ENCODE measurements around the gene CNFN.

- TF ChIP-seq MAX (IDR thresholded peaks at IDR 0.05) (no peak), CHD2 (IDR thresholded peaks at IDR 0.05; ENCODE audit: low read length, partially characterized antibody) (no peak), CTCF (IDR thresholded peaks at IDR 0.05) (no peak), PBX3 (IDR thresholded peaks at IDR 0.05) (no peak), POLR2A (IDR thresholded peaks at IDR 0.05; ENCODE audit: low read length) (no peak), SMC3 (IDR thresholded peaks at IDR 0.05) (no peak), MAZ (IDR thresholded peaks at IDR 0.05; ENCODE audit: borderline replicate concordance, low read depth, low read length) (no peak), TP53 (CRISPR knock-in tag; IDR thresholded peaks at IDR 0.05) (no peak), NR3C1 (IDR thresholded peaks at IDR 0.05) (no peak), HMGXB4 (CRISPR knock-in tag; IDR thresholded peaks at IDR 0.05; ENCODE audit: borderline replicate concordance) (no peak), EHF (CRISPR knock-in tag; IDR thresholded peaks at IDR 0.05) (no peak), RAD21 (conservative IDR thresholded peaks at IDR 0.05 in 1 of 2, IDR thresholded peaks at IDR 0.05 in 1 of 2) (no peak), ZSCAN20 (CRISPR knock-in tag; IDR thresholded peaks at IDR 0.05) (no peak)
Observed at GRCh38 chr19:42352301-42353259, 37.5 kb downstream of the CNFN start.
